Uterus (tissue), 2 donors: Measurements from ENCODE around the gene DDC.

Experiments
- CTCF ChIP-seq, 4 experiments: fragments of 200-600 bp in 2 of 4; fragments of 450-650 bp in 2 of 4; sonication (generic) in 2 of 4; IDR thresholded peaks; one replicate each; pipeline ENCODE4 v1.5.1; 2016 to 2019; ENCODE audit warnings: antibody characterized with exemption in 4 of 4, mild to moderate bottlenecking in 2 of 4, moderate library complexity in 1 of 4
- POLR2A ChIP-seq, 2 donors: fragments of 450-650 bp; IDR thresholded peaks; one replicate each; pipeline ENCODE4 v1.6.1; 2016; ENCODE audit warnings: antibody characterized with exemption in 2 of 2, mild to moderate bottlenecking in 1 of 2, moderate library complexity in 1 of 2

GRCh38 chr7:50505553-50506210 lies 59.5 kb downstream of the DDC start:
- TF ChIP-seq POLR2A (IDR thresholded peaks at IDR 0.05) (no peak), CTCF (IDR thresholded peaks at IDR 0.05) (no peak)
